C1 segment of cervical spinal cord (tissue), 14 donors: ENCODE measurements around the gene BBC3.

Source experiments
- DNase-seq, 14 donors: peaks; one replicate each; lab custom pipeline; 2025; lab: John Stamatoyannopoulos, UW

The BBC3 gene

DNA sequence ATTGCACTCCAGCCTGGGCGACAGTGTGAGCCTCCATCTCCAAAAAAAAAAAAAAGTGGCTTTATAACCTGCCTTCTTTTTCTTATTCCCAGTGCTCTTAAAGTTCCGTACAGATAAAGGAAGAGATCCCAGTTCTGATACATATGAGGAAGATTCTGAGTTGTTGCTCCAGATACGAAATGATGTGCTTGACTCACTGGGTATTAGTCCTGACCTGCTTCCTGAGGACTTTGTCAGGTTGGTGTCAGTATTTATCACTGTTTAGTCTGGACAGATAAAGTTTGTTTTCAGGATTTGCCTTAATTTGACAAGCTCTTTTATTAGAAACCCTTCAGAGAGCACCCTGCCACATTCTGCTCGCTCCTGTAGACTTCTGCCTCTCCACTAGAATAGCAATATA, 33.9 kb downstream of the BBC3 start:
- no peak for DNase-seq

DNA sequence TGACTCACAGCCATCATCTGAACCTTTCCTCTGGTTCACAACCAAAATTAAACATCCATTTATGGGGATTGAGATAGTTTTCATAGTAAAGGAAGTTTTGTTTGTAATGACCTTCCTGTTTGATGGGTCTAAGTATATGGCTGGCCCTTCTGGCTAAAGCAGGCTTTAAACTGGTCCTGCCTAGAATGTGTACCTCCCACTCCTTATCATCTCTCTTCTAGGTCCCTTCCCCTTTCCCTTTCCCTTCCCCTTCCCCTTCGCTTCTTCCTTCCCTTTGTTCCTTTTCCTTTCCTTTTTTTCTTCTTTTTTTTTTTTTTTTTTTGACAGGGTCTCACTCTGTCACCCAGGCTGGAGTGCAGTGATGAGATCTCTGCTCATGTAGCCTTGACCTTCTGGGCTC, 35.6 kb downstream of the BBC3 start:
- no peak for DNase-seq

- peak in 10 of 14 donors; percentile 4 to 63 (median 27) for DNase-seq
These were observed 40.8 kb downstream of the BBC3 start for GRCh38 chr19:47190167-47190727.

DNA sequence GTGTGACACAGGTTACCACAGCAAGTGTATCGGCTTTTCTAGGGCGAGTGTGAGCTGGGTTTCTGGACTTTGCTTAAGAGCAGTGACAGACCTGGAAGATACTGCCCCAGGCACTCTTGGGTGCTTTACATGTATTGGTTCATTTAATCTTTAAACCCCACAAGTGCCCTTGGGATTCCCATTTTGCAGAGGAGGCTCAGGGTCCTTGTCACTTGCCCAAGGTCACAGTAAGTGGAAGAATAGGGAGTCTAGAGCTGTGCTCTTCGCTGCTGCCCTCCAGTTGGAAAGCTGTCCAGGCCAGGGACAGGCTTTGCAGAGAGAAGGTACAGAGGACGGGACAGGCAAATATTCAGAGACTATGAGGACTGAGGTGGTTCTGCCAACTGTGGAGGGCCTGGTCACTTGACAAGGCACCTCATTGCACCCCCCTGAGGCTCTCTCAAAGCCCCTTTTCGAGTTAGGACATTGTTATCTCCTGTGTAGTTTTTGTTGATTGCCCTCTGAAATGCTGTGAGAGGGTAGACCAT, 42.4 kb downstream of the BBC3 start:
- DNase-seq: no peak

DNA sequence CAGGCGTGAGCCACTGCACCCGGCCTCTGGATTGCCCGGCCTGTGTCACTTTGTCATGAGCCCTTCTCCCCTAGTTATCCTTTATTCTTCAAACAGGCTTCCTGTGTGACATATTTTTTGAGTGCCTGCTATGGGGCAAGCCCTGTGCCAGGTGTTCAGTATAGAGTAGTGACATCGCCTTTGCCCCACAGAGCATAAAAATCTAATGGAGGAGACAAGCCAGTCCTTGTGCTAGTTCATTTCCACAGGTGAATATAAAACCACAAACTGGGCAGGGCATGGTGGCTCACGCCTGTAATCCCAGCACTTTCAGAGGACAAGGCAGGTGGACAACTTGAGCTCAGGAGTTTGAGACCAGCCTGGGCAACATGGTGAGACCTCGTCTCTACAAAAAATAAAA, 43.2 kb downstream of the BBC3 start:
- DNase-seq: no peak

GRCh38 chr19:47187335-47187655, 43.7 kb downstream of the BBC3 start:
- DNase-seq: no peak

DNA sequence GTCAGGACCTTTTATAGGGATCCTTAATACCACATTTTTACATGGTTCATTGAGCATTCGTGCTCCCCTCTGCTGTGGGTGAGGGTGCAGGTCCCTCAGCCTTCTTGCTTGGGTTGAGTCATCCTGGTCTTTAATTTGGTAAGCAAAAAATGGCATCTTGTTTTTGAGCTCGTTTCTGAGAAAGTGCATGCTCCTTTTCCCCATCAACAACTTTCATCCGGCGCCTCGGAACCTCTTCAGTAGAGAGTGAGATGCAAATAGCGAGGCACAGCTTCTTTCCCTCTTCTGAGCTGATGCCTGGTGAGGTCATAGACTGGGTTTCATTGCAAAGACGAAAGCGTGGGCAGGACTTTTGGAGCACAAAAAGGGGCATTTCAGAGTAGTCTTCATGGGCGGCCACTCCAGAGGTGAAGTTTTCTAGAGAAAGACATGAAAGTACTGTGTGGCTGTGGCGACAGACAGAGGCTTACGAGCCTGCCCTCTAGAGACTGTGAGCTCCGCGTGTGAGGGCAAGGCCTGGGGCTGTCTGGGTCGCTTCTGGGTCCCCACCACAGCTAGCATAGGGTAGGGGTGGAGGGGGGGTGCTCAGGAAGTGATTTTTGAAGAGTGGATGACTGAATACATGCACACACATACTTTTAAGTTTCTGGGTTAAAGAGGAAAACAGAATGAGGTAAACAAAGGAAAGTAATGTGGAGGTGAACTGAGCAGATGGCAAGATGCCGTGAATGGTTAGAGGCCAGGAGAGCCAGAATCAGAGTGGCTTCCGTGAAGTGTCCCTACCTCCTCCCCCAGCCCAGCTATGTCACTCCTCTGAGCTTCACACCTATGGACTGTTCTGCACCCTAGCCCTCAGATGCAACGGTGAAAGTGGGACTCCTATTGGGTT, 44.3 kb downstream of the BBC3 start:
- DNase-seq: no peak

- DNase-seq: peak in 8 of 14 donors; percentile 1 to 24 (median 7)
These were observed 47.4 kb downstream of the BBC3 start for GRCh38 chr19:47183601-47184000.

GRCh38 chr19:47179653-47180310, 51.2 kb downstream of the BBC3 start:
- DNase-seq: no peak

GRCh38 chr19:47176627-47177090, 54.3 kb downstream of the BBC3 start:
- DNase-seq: no peak

- no peak for DNase-seq
These were observed 54.9 kb downstream of the BBC3 start for GRCh38 chr19:47176071-47176626.

GRCh38 chr19:47172666-47173455, 58.1 kb downstream of the BBC3 start:
- DNase-seq: no peak
